Stimulated activated CD4-positive, alpha-beta T cell treated with anti-CD3 and anti-CD28 coated beads, Interleukin-4, amount 100 ng/mL, for 24 hours (primary cell): ENCODE results near the gene VTN.

ENCODE experiments used
- DNase-seq: peaks from one replicate; pipeline ENCODE4 v3.0.0-alpha.2; 2020

The VTN gene

GRCh38 chr17:28367641-28368305 lies 2.3 kb downstream of the VTN start:
- no peak for DNase-seq

- no peak for DNase-seq
These were observed 3.5 kb downstream of the VTN start for GRCh38 chr17:28366605-28367004.

- DNase-seq: no peak
These were observed 4.6 kb downstream of the VTN start for GRCh38 chr17:28365487-28365886.

GRCh38 chr17:28364665-28365363 lies 5.3 kb downstream of the VTN start, which contains the start of gene SEBOX:
Gene SEBOX, minus strand, starts transcription at chr17:28365199. Its CDS starts 48 bp downstream, at chr17:28365151.
- no peak for DNase-seq

- no peak for DNase-seq
These were observed 6.1 kb downstream of the VTN start for GRCh38 chr17:28363776-28364650.

- no peak for DNase-seq
These were observed 6.9 kb downstream of the VTN start for GRCh38 chr17:28363186-28363585.

GRCh38 chr17:28357901-28358197 lies 12.3 kb downstream of the VTN start:
- no peak for DNase-seq

GRCh38 chr17:28357061-28357900 lies 12.8 kb downstream of the VTN start, which contains the start of gene POLDIP2:
Gene POLDIP2, minus strand, starts transcription at chr17:28357527. Its CDS starts 79 bp downstream, at chr17:28357448.
- peak; percentile 97 for DNase-seq

GRCh38 chr17:28350271-28350670 lies 19.8 kb downstream of the VTN start:
- DNase-seq: no peak

GRCh38 chr17:28348979-28349378 lies 21.1 kb downstream of the VTN start:
- DNase-seq: no peak

- DNase-seq: no peak
These were observed 22.7 kb downstream of the VTN start for GRCh38 chr17:28347261-28347891.

GRCh38 chr17:28346746-28347246 lies 23.3 kb downstream of the VTN start:
- DNase-seq: no peak

GRCh38 chr17:28346199-28346580 lies 23.9 kb downstream of the VTN start:
- no peak for DNase-seq

- DNase-seq: no peak
These were observed 24.5 kb downstream of the VTN start for GRCh38 chr17:28345419-28346198.

GRCh38 chr17:28344435-28344901 lies 25.6 kb downstream of the VTN start:
- DNase-seq: no peak

GRCh38 chr17:28344011-28344410 lies 26.1 kb downstream of the VTN start:
- DNase-seq: no peak

GRCh38 chr17:28343491-28343932 lies 26.6 kb downstream of the VTN start:
- DNase-seq: no peak

- no peak for DNase-seq
These were observed 27.8 kb downstream of the VTN start for GRCh38 chr17:28342313-28342712.

GRCh38 chr17:28341516-28341915 lies 28.6 kb downstream of the VTN start:
- DNase-seq: no peak

GRCh38 chr17:28340374-28340773 lies 29.7 kb downstream of the VTN start:
- DNase-seq: no peak

GRCh38 chr17:28339431-28339830 lies 30.7 kb downstream of the VTN start:
- DNase-seq: no peak
